CD4-positive, alpha-beta T cell treated with Interleukin-6 for 4 hours (primary cell): ENCODE measurements around the gene RPS6KB1.
"Not testable (repeated sequence)": the region's sequence is repeated elsewhere in the genome, so short reads cannot be mapped to it uniquely, and the experiment has no call there.

Experiments used
- DNase-seq: peaks from one replicate; pipeline ENCODE4 v3.0.0-alpha.2; 2020; ENCODE audit warnings: mixed read lengths

RPS6KB1 gene

DNA sequence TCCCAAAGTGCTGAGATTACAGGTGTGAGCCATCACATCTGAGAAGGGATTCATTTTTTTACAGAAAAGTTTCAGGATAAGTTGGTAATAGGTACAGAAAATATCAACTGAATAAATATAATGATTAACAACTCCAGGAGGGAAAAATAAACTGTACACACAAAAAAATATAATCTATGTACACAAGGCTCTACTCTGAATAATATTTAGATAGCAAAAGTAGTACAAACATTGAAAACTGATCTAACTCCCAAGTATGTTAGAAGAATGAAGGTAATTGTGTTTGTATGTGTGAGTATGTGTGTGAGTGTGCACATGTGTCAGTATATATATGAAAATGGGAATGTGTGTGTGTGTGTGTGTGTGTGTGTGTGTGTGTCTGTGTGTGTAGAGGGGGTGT, 20.6 kb upstream of the RPS6KB1 start:
- no peak for DNase-seq

- DNase-seq, result not testable (repeated sequence)
Measured at GRCh38 chr17:59873414-59873813, 19.5 kb upstream of the RPS6KB1 start.

GRCh38 chr17:59874376-59874775, 18.5 kb upstream of the RPS6KB1 start:
- no peak for DNase-seq

DNA sequence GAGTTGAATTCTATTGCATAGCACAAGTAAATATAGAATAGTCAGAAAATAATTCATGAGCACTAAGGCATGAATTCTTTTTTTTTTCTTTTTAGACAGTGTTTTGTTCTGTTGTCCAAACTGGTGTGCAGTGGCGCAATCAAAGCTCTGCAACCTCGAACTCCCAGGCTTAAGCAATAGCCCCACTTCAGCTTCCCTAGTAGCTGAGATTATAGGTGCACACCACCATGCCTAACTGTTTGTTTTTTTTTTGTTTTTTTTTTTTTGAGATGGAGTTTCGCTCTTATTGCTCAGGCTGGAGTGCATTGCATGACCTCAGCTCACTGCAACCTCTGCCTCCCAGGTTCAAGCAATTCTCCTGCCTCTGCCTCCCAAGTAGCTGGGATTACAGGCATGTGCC, 16.8 kb upstream of the RPS6KB1 start:
- DNase-seq, result no peak

GRCh38 chr17:59877965-59878364, 15.0 kb upstream of the RPS6KB1 start:
- DNase-seq, result no peak

- no peak for DNase-seq
Measured at GRCh38 chr17:59878624-59879023, 14.3 kb upstream of the RPS6KB1 start.

DNA sequence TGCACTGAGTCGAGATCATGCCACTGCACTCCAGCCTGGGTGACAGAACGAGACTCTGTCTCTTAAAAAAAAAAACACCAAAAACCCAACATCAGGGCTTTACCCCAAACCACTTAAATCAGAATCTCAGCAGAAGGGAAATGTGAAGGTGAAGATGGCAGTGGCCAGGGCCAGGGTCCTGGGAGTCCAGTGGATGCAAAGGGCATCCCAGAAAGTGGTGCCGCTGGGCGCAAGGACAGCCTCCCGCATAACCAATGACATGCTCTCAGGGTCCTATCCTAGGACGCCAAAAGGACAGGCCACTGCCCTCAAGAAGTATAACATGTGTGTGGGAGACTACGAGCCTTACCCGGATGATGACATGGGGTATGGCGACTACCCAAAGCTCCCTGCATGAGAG, 8.1 kb upstream of the RPS6KB1 start:
- no peak for DNase-seq

- DNase-seq, result no peak
Measured at GRCh38 chr17:59888145-59888750, 4.7 kb upstream of the RPS6KB1 start.

- DNase-seq, result no peak
Measured at GRCh38 chr17:59890720-59891119, 2.2 kb upstream of the RPS6KB1 start.

DNA sequence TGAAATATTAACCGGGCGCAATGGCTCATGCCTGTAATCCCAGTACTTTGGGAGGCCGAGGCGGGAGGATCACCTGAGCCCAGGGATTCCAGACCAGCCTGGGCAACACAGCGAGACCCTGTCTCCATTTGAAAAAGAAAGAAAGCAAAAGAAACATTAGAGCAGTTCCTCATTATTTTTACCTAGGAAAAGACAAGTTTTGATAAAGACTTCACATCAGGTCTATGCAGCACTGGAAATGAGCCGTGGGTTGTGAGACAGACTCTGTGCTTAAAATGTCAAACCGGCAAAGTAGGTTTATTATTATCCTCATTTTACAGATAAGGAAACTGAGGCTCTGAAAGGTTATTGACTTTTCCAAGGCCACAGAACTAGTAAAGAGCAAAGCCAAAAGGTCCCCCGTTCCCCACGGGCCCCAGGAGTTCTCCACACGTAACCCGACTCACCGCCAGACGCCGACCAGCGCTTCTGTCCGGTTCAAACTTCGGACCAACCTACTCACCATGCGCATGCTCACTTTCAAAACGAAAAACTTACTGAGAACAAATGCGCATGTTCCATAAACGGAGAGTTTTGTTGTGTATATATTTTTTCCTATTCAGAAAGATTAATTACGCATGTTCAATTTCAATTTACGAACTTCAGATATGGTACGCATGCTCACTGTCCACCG, 534 bp upstream of the RPS6KB1 start:
- DNase-seq, result no peak

GRCh38 chr17:59893676-59894100, 767 bp downstream of the RPS6KB1 start:
- no peak for DNase-seq

GRCh38 chr17:59897090-59897489, 4.2 kb downstream of the RPS6KB1 start:
- DNase-seq, result no peak

DNA sequence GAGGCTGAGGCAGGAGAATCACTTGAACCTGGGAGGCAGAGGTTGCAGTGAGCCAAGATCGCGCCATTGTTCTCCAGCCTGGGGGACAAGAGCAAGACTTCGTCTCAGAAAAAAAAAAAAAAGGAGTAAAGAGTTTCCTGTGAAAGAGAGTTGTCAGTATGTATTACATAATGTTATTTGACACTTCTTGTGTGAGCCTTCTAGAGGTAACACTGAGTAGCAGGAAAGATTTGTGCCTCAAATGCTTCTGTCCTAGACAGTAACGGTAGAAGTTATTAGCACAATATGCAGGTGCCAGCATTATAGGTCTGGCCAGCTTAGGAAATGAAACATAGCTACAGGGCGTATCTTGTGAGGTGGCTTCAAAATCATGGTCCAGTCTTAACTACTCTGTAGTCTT, 6.2 kb downstream of the RPS6KB1 start:
- DNase-seq, result no peak

DNA sequence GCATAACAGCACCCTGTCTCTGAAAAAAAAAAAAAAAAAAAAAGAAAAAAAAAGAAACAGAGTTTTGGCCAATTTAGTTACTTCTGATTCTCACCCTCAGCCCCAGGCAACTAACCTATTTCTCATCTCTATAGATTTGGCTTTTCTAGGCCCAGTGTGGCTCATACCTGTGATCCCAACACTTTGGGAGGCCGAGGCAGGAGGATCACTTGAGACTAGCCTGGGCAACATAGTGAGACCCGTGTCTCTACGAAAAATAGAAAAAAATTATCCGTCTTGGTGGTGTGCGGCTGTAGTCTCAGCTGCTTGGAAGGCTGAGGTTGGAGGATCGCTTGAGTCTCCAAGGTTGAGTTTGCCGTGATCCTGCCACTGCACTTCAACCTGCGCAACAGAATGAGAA, 8.7 kb downstream of the RPS6KB1 start:
- DNase-seq, result no peak

DNA sequence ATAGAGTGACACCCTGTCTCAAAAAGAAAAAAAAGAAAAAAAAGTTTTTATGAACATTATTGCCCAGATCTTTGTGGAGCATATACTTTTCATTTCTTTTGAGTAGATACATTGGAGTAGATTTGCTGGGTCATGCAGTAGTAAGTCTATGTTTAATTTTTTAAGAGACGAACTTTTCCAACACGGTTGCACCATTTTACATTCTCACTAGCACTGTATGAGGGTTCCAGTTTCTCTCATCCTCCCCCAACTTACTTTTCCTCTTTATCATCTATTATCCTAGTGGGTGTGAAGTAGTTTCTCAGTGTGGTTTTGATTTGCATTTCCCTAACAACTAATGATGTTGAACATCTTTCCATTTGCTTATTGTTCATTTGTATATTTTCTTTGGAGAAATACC, 10.5 kb downstream of the RPS6KB1 start:
- no peak for DNase-seq

DNA sequence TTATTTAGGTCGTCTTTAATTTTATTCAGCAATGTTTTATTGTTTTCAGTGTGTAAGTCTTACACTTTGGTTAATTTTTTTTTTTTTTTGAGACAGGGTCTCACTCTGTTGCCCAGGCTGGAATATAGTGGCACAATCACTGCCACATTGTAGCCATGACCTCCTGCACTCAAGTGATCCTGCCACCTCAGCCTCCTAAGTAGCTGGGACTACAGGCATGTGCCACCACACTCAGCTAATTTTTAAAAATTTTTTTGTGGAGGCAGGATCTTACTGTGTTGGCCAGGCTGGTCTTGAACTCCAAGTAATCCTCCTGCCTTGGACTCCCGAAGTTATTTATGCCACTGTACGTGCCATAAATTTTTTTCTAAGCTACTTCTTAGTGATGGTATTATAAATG, 14.5 kb downstream of the RPS6KB1 start:
- no peak for DNase-seq

DNA sequence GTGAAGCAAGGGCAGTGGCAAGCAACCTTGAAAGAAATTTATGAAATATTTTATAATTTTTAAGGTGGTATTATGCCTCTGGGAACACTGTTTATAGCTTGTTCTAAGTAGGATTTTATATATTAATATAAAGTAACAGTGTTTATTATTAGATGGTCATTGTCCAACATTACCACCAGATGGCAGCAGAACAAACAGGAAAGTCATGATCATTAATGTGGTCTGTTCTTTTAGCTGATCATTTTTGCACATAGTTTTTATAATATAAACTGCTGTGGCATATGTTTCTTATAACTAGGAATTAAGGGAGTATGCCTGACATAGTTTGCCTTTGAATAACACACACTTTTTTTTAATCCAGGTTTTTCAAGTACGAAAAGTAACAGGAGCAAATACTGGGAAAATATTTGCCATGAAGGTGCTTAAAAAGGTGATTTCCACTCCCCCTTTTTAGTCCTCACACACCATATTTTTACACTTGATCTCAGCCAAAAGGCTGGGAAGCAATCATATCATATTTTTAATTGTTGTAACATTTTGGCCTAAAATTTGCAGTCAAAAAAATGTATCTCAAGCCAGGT, 21.4 kb downstream of the RPS6KB1 start:
- peak; percentile 14 for DNase-seq

GRCh38 chr17:59916446-59916845, 23.5 kb downstream of the RPS6KB1 start:
- no peak for DNase-seq

DNA sequence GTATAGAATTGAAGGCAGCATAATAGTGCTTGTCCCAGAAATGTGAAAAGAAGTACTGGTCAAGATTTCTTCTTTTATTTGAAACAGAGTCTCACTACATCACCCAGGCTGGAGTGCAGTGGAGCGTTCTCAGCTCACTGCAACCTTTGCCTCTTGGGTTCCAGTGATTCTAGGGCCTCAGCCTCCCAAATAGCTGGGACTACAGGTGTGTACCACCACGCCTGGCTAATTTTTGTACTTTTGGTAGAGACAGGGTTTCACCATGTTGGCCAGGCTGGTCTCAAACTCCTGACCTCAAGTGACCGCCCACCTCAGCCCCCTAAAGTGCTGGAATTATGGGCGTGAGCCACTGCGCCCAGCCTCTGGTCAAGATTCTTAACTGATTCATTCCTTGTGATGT, 27.7 kb downstream of the RPS6KB1 start:
- not testable (repeated sequence) for DNase-seq

GRCh38 chr17:59930121-59930520, 37.2 kb downstream of the RPS6KB1 start:
- DNase-seq, result not testable (repeated sequence)

DNA sequence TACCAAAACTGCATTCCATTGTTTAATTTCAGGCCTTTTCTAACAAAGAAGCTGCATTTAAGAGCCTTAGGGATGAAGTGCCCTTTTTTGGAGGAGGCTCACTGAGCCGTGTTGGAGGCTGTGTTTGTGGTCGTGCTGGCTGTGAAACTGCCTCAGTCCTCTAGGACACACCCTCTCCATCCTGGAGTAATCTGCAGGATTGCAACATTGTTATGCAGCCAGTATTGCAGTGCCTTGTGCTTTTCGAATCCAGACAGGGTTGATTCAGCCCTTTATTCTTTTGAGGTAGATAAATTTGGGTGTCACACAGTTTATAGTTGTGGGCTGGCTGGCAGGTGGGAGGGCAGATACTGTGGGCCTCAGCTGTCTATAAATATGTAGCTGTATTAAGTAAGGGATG, 37.8 kb downstream of the RPS6KB1 start:
- not testable (repeated sequence) for DNase-seq

GRCh38 chr17:59933317-59933716, 40.4 kb downstream of the RPS6KB1 start:
- DNase-seq, result not testable (repeated sequence)

DNA sequence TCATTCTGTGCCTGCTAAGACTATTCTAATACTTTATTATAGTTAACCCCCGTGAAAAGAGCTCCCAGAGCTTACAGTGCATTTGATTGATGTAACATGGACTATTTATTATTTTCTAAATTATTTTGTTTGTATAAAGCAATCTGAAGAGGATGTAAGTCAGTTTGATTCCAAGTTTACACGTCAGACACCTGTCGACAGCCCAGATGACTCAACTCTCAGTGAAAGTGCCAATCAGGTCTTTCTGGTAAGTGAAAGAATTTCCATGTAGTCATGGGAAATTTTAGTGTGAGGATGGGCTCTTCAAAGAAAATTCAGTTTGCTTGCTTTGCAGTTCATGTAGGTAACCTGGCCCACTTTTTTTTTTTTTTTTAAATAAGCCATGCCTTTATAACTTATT, 47.8 kb downstream of the RPS6KB1 start:
- not testable (repeated sequence) for DNase-seq

GRCh38 chr17:59941131-59941530, 48.2 kb downstream of the RPS6KB1 start:
- no peak for DNase-seq

GRCh38 chr17:59946433-59946832, 53.5 kb downstream of the RPS6KB1 start:
- not testable (repeated sequence) for DNase-seq
